NCI-H2081 (cell line): Measurements from ENCODE around the gene PPP1R16B.

Source experiments
- DNase-seq, 2 experiments: peaks; one replicate each; lab custom pipeline; 2025; lab: John Stamatoyannopoulos, UW

PPP1R16B gene

GRCh38 chr20:38968090-38968489 lies 162.6 kb downstream of the PPP1R16B start:
- DNase-seq = no peak

GRCh38 chr20:38969708-38970107 lies 164.2 kb downstream of the PPP1R16B start:
- no peak for DNase-seq

- no peak for DNase-seq
Measured at GRCh38 chr20:38970302-38970701, 164.8 kb downstream of the PPP1R16B start.
